Prostate gland (tissue), 2 donors: ENCODE measurements around the gene SMARCAD1. TPM values are rescaled to one million over a fixed set of nuclear protein-coding genes. Genes with fewer than 3 reads are reported as not detected.
"Not testable (repeated sequence)": the region's sequence is repeated elsewhere in the genome, so short reads cannot be mapped to it uniquely, and the experiment has no call there.

ENCODE experiments used
- DNase-seq: peaks from one replicate; pipeline ENCODE4 v3.0.0-alpha.2; 2019; ENCODE audit warnings: low spot score
- H3K27ac ChIP-seq, 2 donors: fragments of 200-600 bp; sonication (generic); 2 replicates each; pipeline ENCODE4 v1.5.1; 2017 to 2019
- H3K27me3 ChIP-seq: fragments of 200-600 bp; sonication (generic); replicated peaks from 2 replicates; pipeline ENCODE4 v1.5.1; 2019; ENCODE audit not compliant: insufficient read depth
- H3K36me3 ChIP-seq, 2 donors: fragments of 200-600 bp; sonication (generic); 1 replicate in 1 of 2; 2 replicates in 1 of 2; pipeline versions ENCODE4 v1.5.1 to v1.8.1; 2017 to 2019
- H3K4me1 ChIP-seq: fragments of 200-600 bp; sonication (generic); replicated peaks from 2 replicates; pipeline ENCODE4 v1.5.1; 2019
- H3K4me3 ChIP-seq, 2 donors: fragments of 200-600 bp; sonication (generic); 2 replicates each; pipeline ENCODE4 v1.5.1; 2017 to 2019
- H3K9me3 ChIP-seq: fragments of 200-600 bp; sonication (generic); 2 replicates; pipeline ENCODE4 v1.5.1; 2017
- CTCF ChIP-seq, 4 experiments: fragments of 200-600 bp in 2 of 4; fragments of 450-650 bp in 2 of 4; sonication (generic) in 2 of 4; IDR thresholded peaks; 1 replicate in 3 of 4; 2 replicates in 1 of 4; pipeline ENCODE4 v1.5.1; 2016 to 2019; ENCODE audit warnings: antibody characterized with exemption in 4 of 4, mild to moderate bottlenecking in 2 of 4, moderate library complexity in 2 of 4
- POLR2A ChIP-seq: fragments of 450-650 bp; IDR thresholded peaks from one replicate; pipeline ENCODE4 v1.6.1; 2016; ENCODE audit warnings: antibody characterized with exemption, mild to moderate bottlenecking
- POLR2AphosphoS5 ChIP-seq: sonication (generic); formaldehyde crosslinking; IDR thresholded peaks from one replicate; pipeline ENCODE4 v1.6.1; 2017; ENCODE audit warnings: antibody characterized with exemption
- WGBS: methylation state at CpG from one replicate; pipeline ENCODE4 v1.1.5; 2018; 5-methylcytosine and 5-hydroxymethylcytosine counted together
- intact Hi-C: fragments of 100-400 bp; cut with DNase I; formaldehyde crosslinking; loops from one replicate; pipeline ENCODE4 v1.14.2; 2022
- total RNA-seq, 2 donors: library from RNA; depleted of rRNA; stranded (reverse); fragments of >200 nt; gene quantifications; one replicate each; pipeline ENCODE4 v1.1.0, GENCODE V29; 2016

Gene SMARCAD1
- total RNA-seq, 2 donors from 2014 or later = 22.4 to 22.9 TPM

- 81% methylated on average over 3 of the region's 3 CpGs for WGBS
- H3K27ac ChIP-seq = no peak overlapping the region
- DNase-seq = no peak
- H3K4me3 ChIP-seq = no peak overlapping the region
- TF ChIP-seq CTCF (IDR thresholded peaks at IDR 0.05) (no peak), POLR2A (no peak), POLR2AphosphoS5 (no peak)
- H3K27me3 ChIP-seq = no peaks in the 10 kb centered on the region
- intact Hi-C loops = loop anchor here (5.0 to 10.0 kb wide), 2 partner anchors 88 to 426 kb away; no protein-coding TSS in a partner anchor
- no peaks in the 10 kb centered on the region for H3K36me3 ChIP-seq
- no peaks in the 10 kb centered on the region for H3K4me1 ChIP-seq
- H3K9me3 ChIP-seq = no peaks in the 10 kb centered on the region
These were observed 99.0 kb downstream of the SMARCAD1 start for GRCh38 chr4:94306713-94307112.

GRCh38 chr4:94307231-94307871, 99.7 kb downstream of the SMARCAD1 start:
- Histone ChIP-seq H3K27me3 (no peaks in the 10 kb centered on the region), H3K36me3 (no peaks in the 10 kb centered on the region), H3K4me1 (no peaks in the 10 kb centered on the region), H3K4me3 (no peak overlapping the region), H3K27ac (no peak overlapping the region), H3K9me3 (no peaks in the 10 kb centered on the region)
- no peak for DNase-seq
- intact Hi-C loops = loop anchor here (5.0 to 10.0 kb wide), 2 partner anchors 87 to 425 kb away; no protein-coding TSS in a partner anchor
- WGBS = 89% methylated on average over 4 of the region's 4 CpGs
- TF ChIP-seq POLR2AphosphoS5 (no peak), CTCF (IDR thresholded peaks at IDR 0.05) (no peak), POLR2A (no peak)

GRCh38 chr4:94319927-94320326, 112.3 kb downstream of the SMARCAD1 start:
- H3K27me3 ChIP-seq, intact Hi-C loops, H3K4me3 ChIP-seq, H3K36me3 ChIP-seq, H3K27ac ChIP-seq, H3K9me3 ChIP-seq, DNase-seq, H3K4me1 ChIP-seq: not testable (repeated sequence)

- DNase-seq = no peak
- Histone ChIP-seq H3K36me3 (no peaks in the 10 kb centered on the region), H3K9me3 (no peaks in the 10 kb centered on the region), H3K27ac (no peak overlapping the region), H3K4me1 (no peaks in the 10 kb centered on the region), H3K4me3 (no peak overlapping the region), H3K27me3 (no peaks in the 10 kb centered on the region)
- intact Hi-C loops = no loop called here
- no peak for TF ChIP-seq POLR2A
- no peak for TF ChIP-seq CTCF (IDR thresholded peaks at IDR 0.05)
- no peak for TF ChIP-seq POLR2AphosphoS5
- 100% methylated on average over 1 of the region's 1 CpG for WGBS
These were observed 118.2 kb downstream of the SMARCAD1 start for GRCh38 chr4:94325835-94326234.

GRCh38 chr4:94329933-94330332, 122.3 kb downstream of the SMARCAD1 start:
- TF ChIP-seq POLR2A = no peak
- H3K36me3 ChIP-seq = no peaks in the 10 kb centered on the region
- H3K27ac ChIP-seq = no peak overlapping the region
- WGBS = 82% methylated on average over 1 of the region's 1 CpG
- DNase-seq = no peak
- no peaks in the 10 kb centered on the region for H3K9me3 ChIP-seq
- intact Hi-C loops = no loop called here
- peaks cover 3% of the 10 kb centered on the region for H3K4me1 ChIP-seq
- no peaks in the 10 kb centered on the region for H3K27me3 ChIP-seq
- H3K4me3 ChIP-seq = no peak overlapping the region

- no peaks in the 10 kb centered on the region for H3K27me3 ChIP-seq
- 50% methylated on average over 5 of the region's 5 CpGs for WGBS
- TF ChIP-seq CTCF (IDR thresholded peaks at IDR 0.05) = peak in 2 of 4 experiments; percentile 21 to 52
- no peak for TF ChIP-seq POLR2A
- TF ChIP-seq POLR2AphosphoS5 = peak; percentile 13
- no peak for DNase-seq
- H3K4me3 ChIP-seq = no peak overlapping the region
- no peaks in the 10 kb centered on the region for H3K36me3 ChIP-seq
- no peak overlapping the region for H3K27ac ChIP-seq
- H3K4me1 ChIP-seq = peaks cover 6% of the 10 kb centered on the region
- no peaks in the 10 kb centered on the region for H3K9me3 ChIP-seq
- intact Hi-C loops = no loop called here
These were observed 125.4 kb downstream of the SMARCAD1 start for GRCh38 chr4:94332983-94333590.
